Loucy (cell line): Measurements from ENCODE around the gene TAAR9.

Experiments
- CTCF ChIP-seq: fragments of 200-600 bp; sonication (generic); conservative IDR thresholded peaks from 2 replicates; pipeline ENCODE4 v1.5.1; 2014; ENCODE audit warnings: mild to moderate bottlenecking, antibody characterized with exemption, low read length
- EZH2phosphoT487 ChIP-seq: fragments of 200-600 bp; IDR thresholded peaks from 2 replicates; pipeline ENCODE4 v1.6.1; 2018; ENCODE audit warnings: antibody characterized with exemption, mild to moderate bottlenecking, moderate library complexity, borderline replicate concordance

DNA sequence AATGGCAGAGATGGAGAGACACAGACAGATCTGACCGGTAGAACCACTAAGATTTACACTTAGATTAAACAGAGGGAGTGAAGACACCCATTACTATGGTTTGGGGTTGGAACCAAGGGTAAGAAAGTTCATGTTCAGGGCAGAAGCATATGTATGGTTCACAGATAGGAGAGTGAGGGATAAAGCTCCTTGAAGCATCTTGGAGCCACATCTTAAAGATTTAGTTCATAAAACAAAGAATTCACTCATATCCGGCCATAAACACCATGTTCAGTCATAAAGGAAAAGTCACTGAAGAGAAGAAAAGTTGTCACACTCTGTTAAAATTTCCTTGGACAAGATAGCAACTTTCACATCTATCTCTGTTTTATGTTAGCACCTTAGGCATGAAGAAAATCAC lies 43.1 kb upstream of the TAAR9 start:
- TF ChIP-seq CTCF (no peak), EZH2phosphoT487 (no peak)
